Suprapubic skin (tissue), 4 donors: ENCODE results near the gene LDHD.

Experiments used
- CTCF ChIP-seq, 2 donors: fragments of 200-600 bp in 1 of 2; fragments of 450-650 bp in 1 of 2; sonication (generic) in 1 of 2; IDR thresholded peaks; one replicate each; pipeline ENCODE4 v1.5.1; 2016 to 2019; ENCODE audit warnings: antibody characterized with exemption in 2 of 2, mild to moderate bottlenecking in 1 of 2, moderate library complexity in 1 of 2
- POLR2A ChIP-seq, 2 donors: fragments of 450-650 bp; IDR thresholded peaks; one replicate each; pipeline ENCODE4 v1.6.1; 2017; ENCODE audit warnings: antibody characterized with exemption in 2 of 2, mild to moderate bottlenecking in 2 of 2, moderate library complexity in 2 of 2
- POLR2AphosphoS5 ChIP-seq, 3 donors: sonication (generic); formaldehyde crosslinking; IDR thresholded peaks; one replicate each; pipeline ENCODE4 v1.6.1; 2017; ENCODE audit warnings: antibody characterized with exemption in 3 of 3

- TF ChIP-seq CTCF (IDR thresholded peaks at IDR 0.05) (no peak), POLR2AphosphoS5 (IDR thresholded peaks at IDR 0.05) (no peak), POLR2A (IDR thresholded peaks at IDR 0.05) (no peak)
Measured at GRCh38 chr16:75065521-75066149, 50.9 kb downstream of the LDHD start.
